Bronchial smooth muscle cell (primary cell): ENCODE results near the gene ZNF213. TPM values are rescaled to one million over a fixed set of nuclear protein-coding genes. Genes with fewer than 3 reads are reported as not detected.

ENCODE experiments used
- total RNA-seq: library from RNA; depleted of rRNA; stranded (reverse); fragments of >200 nt; gene quantifications from 2 replicates; pipeline ENCODE4 v1.2.1, GENCODE V29; 2014

ZNF213 gene
- total RNA-seq, result 3.2 and 5.0 TPM in 2 replicates

GRCh38 chr16:3134338-3135125 lies at the start of gene ZNF213:
Gene ZNF213, plus strand, starts transcription at chr16:3135029. Its CDS starts 2,252 bp downstream, at chr16:3137281.

GRCh38 chr16:3098459-3099394 lies 36.1 kb upstream of the ZNF213 start, which contains the start of gene ZSCAN10:
Gene ZSCAN10, minus strand, starts transcription at chr16:3099294. Its CDS starts 6,357 bp downstream, at chr16:3092937.

GRCh38 chr16:3112058-3112880 lies 22.6 kb upstream of the ZNF213 start, which contains the start of gene ZNF205:
Gene ZNF205, plus strand, starts transcription at chr16:3112586. Its CDS starts 845 bp downstream, at chr16:3113431.

GRCh38 chr16:3187798-3188674 lies 53.2 kb downstream of the ZNF213 start, which contains the start of gene OR1F1:
Gene OR1F1, plus strand, starts transcription at chr16:3188204.

Other genes starting within 250 kb of the ZNF213 start
- 38.0 and 47.9 TPM in 2 replicates for gene FLYWCH1, start 223.1 kb upstream of the ZNF213 start, total RNA-seq
- gene KREMEN2, start 170.8 kb upstream of the ZNF213 start, total RNA-seq, result under 0.01 TPM in 1 of 2 replicates, not detected in the other
- gene PAQR4, start 165.7 kb upstream of the ZNF213 start, total RNA-seq, result 0.79 and 1.1 TPM in 2 replicates
- 1.1 TPM in 1 of 2 replicates, not detected in the other for gene PKMYT1, start 154.6 kb upstream of the ZNF213 start, total RNA-seq
- under 0.01 TPM in 1 of 2 replicates, not detected in the other for gene CLDN9, start 122.1 kb upstream of the ZNF213 start, total RNA-seq
- 0.09 and 0.16 TPM in 2 replicates for gene CLDN6, start 116.8 kb upstream of the ZNF213 start, total RNA-seq
- 49.5 and 111 TPM in 2 replicates for gene TNFRSF12A, start 114.7 kb upstream of the ZNF213 start, total RNA-seq
- 16.8 and 30.7 TPM in 2 replicates for gene HCFC1R1, start 111.1 kb upstream of the ZNF213 start, total RNA-seq
- 17.8 and 20.2 TPM in 2 replicates for gene THOC6, start 111.0 kb upstream of the ZNF213 start, total RNA-seq
- 0.17 and 0.32 TPM in 2 replicates for gene BICDL2, start 98.1 kb upstream of the ZNF213 start, total RNA-seq
- under 0.01 TPM in 1 of 2 replicates, not detected in the other for gene MMP25, start 88.5 kb upstream of the ZNF213 start, total RNA-seq
- 2.7 and 5.2 TPM in 2 replicates for gene IL32, start 69.4 kb upstream of the ZNF213 start, total RNA-seq
- gene ZSCAN10, start 35.7 kb upstream of the ZNF213 start, total RNA-seq, result not detected in 2 replicates
- gene ZNF205, start 22.4 kb upstream of the ZNF213 start, total RNA-seq, result 12.1 and 14.3 TPM in 2 replicates
- not detected in 2 replicates for gene OR1F1, start 53.2 kb downstream of the ZNF213 start, total RNA-seq
- 6.0 and 6.3 TPM in 2 replicates for gene ZNF200, start 100.1 kb downstream of the ZNF213 start, total RNA-seq
- gene MEFV, start 121.6 kb downstream of the ZNF213 start, total RNA-seq, result under 0.01 and 0.09 TPM in 2 replicates
- 30.0 and 30.6 TPM in 2 replicates for gene ZNF263, start 148.5 kb downstream of the ZNF213 start, total RNA-seq
- 4.4 and 8.5 TPM in 2 replicates for gene TIGD7, start 170.4 kb downstream of the ZNF213 start, total RNA-seq
- 16.7 and 18.3 TPM in 2 replicates for gene ZNF75A, start 170.5 kb downstream of the ZNF213 start, total RNA-seq
- 0.16 and 0.43 TPM in 2 replicates for gene OR2C1, start 220.9 kb downstream of the ZNF213 start, total RNA-seq